Measurements from ENCODE around the gene CADPS.
A peak's percentile ranks its signal among the peaks of the same experiment; 100 is the strongest.

DNA sequence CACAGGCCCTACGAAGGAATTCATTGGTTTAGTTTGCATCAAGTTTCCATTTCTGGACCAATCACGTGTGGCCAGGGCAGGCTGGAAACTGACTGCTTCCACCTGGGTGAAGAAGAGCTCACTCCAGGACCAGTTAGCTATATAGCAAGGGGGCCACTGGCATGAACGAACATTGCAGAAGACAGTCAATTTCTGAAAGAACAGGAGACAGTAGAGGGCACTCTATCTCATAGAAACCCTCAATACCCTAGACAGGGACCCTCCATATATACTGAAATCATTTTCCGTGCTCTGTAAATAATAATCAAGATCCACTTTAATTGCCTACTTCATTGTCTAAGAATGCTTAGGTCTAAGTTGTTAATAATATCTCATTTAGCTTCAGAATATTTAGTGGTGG, 215.6 kb downstream of the CADPS start:
- TF ChIP-seq, protein P1, sequence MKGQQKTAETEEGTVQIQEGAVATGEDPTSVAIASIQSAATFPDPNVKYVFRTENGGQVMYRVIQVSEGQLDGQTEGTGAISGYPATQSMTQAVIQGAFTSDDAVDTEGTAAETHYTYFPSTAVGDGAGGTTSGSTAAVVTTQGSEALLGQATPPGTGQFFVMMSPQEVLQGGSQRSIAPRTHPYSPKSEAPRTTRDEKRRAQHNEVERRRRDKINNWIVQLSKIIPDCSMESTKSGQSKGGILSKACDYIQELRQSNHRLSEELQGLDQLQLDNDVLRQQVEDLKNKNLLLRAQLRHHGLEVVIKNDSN (IDR thresholded peaks at IDR 0.05; ENCODE audit: borderline replicate concordance, low read depth), result no peak
- TF ChIP-seq RFX5 (IDR thresholded peaks at IDR 0.05; ENCODE audit: low read length), result no peak
- TF ChIP-seq MEF2A (IDR thresholded peaks at IDR 0.05; ENCODE audit: borderline replicate concordance, low read depth), result no peak
- TF ChIP-seq NFIC (IDR thresholded peaks at IDR 0.05; ENCODE audit: borderline replicate concordance), result no peak
- TF ChIP-seq, protein P2, sequence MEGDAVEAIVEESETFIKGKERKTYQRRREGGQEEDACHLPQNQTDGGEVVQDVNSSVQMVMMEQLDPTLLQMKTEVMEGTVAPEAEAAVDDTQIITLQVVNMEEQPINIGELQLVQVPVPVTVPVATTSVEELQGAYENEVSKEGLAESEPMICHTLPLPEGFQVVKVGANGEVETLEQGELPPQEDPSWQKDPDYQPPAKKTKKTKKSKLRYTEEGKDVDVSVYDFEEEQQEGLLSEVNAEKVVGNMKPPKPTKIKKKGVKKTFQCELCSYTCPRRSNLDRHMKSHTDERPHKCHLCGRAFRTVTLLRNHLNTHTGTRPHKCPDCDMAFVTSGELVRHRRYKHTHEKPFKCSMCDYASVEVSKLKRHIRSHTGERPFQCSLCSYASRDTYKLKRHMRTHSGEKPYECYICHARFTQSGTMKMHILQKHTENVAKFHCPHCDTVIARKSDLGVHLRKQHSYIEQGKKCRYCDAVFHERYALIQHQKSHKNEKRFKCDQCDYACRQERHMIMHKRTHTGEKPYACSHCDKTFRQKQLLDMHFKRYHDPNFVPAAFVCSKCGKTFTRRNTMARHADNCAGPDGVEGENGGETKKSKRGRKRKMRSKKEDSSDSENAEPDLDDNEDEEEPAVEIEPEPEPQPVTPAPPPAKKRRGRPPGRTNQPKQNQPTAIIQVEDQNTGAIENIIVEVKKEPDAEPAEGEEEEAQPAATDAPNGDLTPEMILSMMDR (IDR thresholded peaks at IDR 0.05), result peak; percentile 28
- no peak for TF ChIP-seq GATA2 (CRISPR knock-in tag; IDR thresholded peaks at IDR 0.05)
- TF ChIP-seq POLR2AphosphoS5 (IDR thresholded peaks at IDR 0.05; ENCODE audit: low read depth, low read length), result no peak
- no peak for TF ChIP-seq YY1 (IDR thresholded peaks at IDR 0.05; ENCODE audit: low read depth)
- TF ChIP-seq NRF1 (IDR thresholded peaks at IDR 0.05; ENCODE audit: low read depth, low read length), result no peak
- TF ChIP-seq, protein P3, sequence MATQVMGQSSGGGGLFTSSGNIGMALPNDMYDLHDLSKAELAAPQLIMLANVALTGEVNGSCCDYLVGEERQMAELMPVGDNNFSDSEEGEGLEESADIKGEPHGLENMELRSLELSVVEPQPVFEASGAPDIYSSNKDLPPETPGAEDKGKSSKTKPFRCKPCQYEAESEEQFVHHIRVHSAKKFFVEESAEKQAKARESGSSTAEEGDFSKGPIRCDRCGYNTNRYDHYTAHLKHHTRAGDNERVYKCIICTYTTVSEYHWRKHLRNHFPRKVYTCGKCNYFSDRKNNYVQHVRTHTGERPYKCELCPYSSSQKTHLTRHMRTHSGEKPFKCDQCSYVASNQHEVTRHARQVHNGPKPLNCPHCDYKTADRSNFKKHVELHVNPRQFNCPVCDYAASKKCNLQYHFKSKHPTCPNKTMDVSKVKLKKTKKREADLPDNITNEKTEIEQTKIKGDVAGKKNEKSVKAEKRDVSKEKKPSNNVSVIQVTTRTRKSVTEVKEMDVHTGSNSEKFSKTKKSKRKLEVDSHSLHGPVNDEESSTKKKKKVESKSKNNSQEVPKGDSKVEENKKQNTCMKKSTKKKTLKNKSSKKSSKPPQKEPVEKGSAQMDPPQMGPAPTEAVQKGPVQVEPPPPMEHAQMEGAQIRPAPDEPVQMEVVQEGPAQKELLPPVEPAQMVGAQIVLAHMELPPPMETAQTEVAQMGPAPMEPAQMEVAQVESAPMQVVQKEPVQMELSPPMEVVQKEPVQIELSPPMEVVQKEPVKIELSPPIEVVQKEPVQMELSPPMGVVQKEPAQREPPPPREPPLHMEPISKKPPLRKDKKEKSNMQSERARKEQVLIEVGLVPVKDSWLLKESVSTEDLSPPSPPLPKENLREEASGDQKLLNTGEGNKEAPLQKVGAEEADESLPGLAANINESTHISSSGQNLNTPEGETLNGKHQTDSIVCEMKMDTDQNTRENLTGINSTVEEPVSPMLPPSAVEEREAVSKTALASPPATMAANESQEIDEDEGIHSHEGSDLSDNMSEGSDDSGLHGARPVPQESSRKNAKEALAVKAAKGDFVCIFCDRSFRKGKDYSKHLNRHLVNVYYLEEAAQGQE (IDR thresholded peaks at IDR 0.05; ENCODE audit: low read depth, low read length), result no peak
- no peak for TF ChIP-seq EP300 (IDR thresholded peaks at IDR 0.05; ENCODE audit: borderline replicate concordance in 1 of 2, low read depth in 1 of 2, low read length in 1 of 2)

All from SK-N-SH (cell line).